CD4-positive, alpha-beta T cell (primary cell): ENCODE data around the gene MAGI1. TPM values are rescaled to one million over a fixed set of nuclear protein-coding genes. Genes with fewer than 3 reads are reported as not detected.

Source experiments
- ATAC-seq: fragments of 200-7000 bp; cut with Tn5 transposase; one replicate; pipeline ENCODE4 v1.10.0; 2022; ENCODE audit warnings: mild to moderate bottlenecking; ENCODE audit not compliant: poor library complexity
- CTCF ChIA-PET: fragments of 350-600 bp; sonication (Branson Sonifier 250); formaldehyde crosslinking; loops from one replicate; lab custom pipeline; 2021; ENCODE audit warnings: antibody characterized with exemption, inconsistent platforms; lab: Charles Lee
- POLR2A ChIA-PET: fragments of 350-600 bp; sonication (Branson Sonifier 250); formaldehyde crosslinking; loops from one replicate; lab custom pipeline; 2021; ENCODE audit warnings: antibody characterized with exemption, inconsistent platforms; lab: Charles Lee
- DNase-seq, 14 experiments: peaks; one replicate each; pipeline ENCODE4 v3.0.0-alpha.2; 2013 to 2020; ENCODE audit warnings: mixed read lengths in 2 of 14
- H3K27ac ChIP-seq, 2 donors: one replicate each; pipeline versions ENCODE4 v1.5.1 to v1.7.0; 2013; ENCODE audit warnings: low read length in 2 of 2, low read depth in 1 of 2, mild to moderate bottlenecking in 1 of 2
- H3K27me3 ChIP-seq, 2 experiments: 1 replicate in 1 of 2; 2 replicates in 1 of 2; pipeline versions ENCODE4 v1.6.1 to v1.7.0; 2013; ENCODE audit warnings: low read length in 2 of 2, control low read depth in 1 of 2, mild to moderate bottlenecking in 1 of 2, moderate library complexity in 1 of 2; ENCODE audit not compliant: insufficient read depth in 2 of 2, control insufficient read depth in 1 of 2
- H3K36me3 ChIP-seq: one replicate; pipeline ENCODE4 v1.6.1; 2013; ENCODE audit warnings: low read length, control low read depth; ENCODE audit not compliant: insufficient read depth
- H3K4me1 ChIP-seq: one replicate; pipeline ENCODE4 v1.6.1; 2013; ENCODE audit warnings: low read length, control low read depth; ENCODE audit not compliant: insufficient read depth
- H3K4me3 ChIP-seq: one replicate; pipeline ENCODE4 v1.5.1; 2013; ENCODE audit warnings: mild to moderate bottlenecking, low read length, moderate library complexity
- H3K9me3 ChIP-seq, 2 experiments: 1 replicate in 1 of 2; 2 replicates in 1 of 2; pipeline versions ENCODE4 v1.6.1 to v1.7.0; 2013; ENCODE audit warnings: low read length in 2 of 2, mild to moderate bottlenecking in 2 of 2, control low read depth in 1 of 2, moderate library complexity in 1 of 2; ENCODE audit not compliant: control insufficient read depth in 1 of 2, insufficient read depth in 1 of 2
- H3K27ac Mint-ChIP-seq: one replicate; pipeline ENCODE4 v1.8.0; 2020; ENCODE audit warnings: mixed read lengths
- H3K27me3 Mint-ChIP-seq: one replicate; pipeline ENCODE4 v1.8.0; 2021; ENCODE audit warnings: mixed read lengths
- H3K36me3 Mint-ChIP-seq: one replicate; pipeline ENCODE4 v1.8.0; 2021; ENCODE audit warnings: low read depth, mixed read lengths
- H3K4me1 Mint-ChIP-seq: one replicate; pipeline ENCODE4 v1.8.0; 2021; ENCODE audit warnings: low read depth, mixed read lengths
- H3K4me3 Mint-ChIP-seq: one replicate; pipeline ENCODE4 v1.8.0; 2020; ENCODE audit warnings: mild to moderate bottlenecking, mixed read lengths
- H3K9me3 Mint-ChIP-seq: one replicate; pipeline ENCODE4 v1.8.0; 2020; ENCODE audit warnings: mixed read lengths
- intact Hi-C, 2 experiments: fragments of 100-400 bp; cut with DNase I in 1 of 2; cut with micrococcal nuclease in 1 of 2; formaldehyde crosslinking; loops; one replicate each; pipeline versions ENCODE4 v1.15.1 to v1.9.0; 2023 to 2025; cut with DNase I, micrococcal nuclease
- total RNA-seq, 174 experiments: library from RNA in 2 of 174; stranded (reverse) in 2 of 174; gene quantifications; one replicate each; pipeline ENCODE4 v1.2.3 and lab custom pipeline; 2021 to 2026
- TF ChIP-seq, protein P1 (sequence below): fragments of 200-600 bp; IDR thresholded peaks from one replicate; pipeline ENCODE4 v1.8.0; 2022; ENCODE audit warnings: antibody characterized with exemption, mild to moderate bottlenecking

MAGI1 gene
- total RNA-seq, 2 experiments from 2014 or later, result not detected

DNA sequence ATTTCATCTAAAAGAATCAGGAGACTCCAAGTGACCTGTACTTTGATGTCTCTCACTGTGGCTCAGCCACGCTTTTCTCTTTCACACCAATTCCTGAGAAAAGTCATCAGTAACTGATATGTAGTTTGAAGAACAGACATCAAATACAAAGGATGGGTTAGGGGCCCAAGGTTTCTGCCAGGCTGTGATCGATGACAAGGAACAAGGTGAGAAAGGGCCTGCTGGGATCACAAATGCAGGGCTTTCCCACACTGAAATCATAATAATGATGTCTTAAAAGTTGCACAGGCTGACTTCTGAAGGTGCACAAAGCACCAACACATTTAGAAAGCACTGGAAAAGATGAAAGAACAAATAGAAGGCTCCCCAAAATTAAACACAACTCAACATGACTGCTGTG is 396.9 kb downstream of the MAGI1 start:
- H3K4me3 ChIP-seq, result no peak overlapping the region
- H3K27ac ChIP-seq, result no peak overlapping the region
- H3K4me1 ChIP-seq, result no peaks in the 10 kb centered on the region
- Mint-ChIP-seq H3K36me3 (no peaks in the 10 kb centered on the region), H3K27me3 (no peaks in the 10 kb centered on the region), H3K27ac (no peak overlapping the region), H3K4me1 (no peaks in the 10 kb centered on the region), H3K9me3 (no peaks in the 10 kb centered on the region), H3K4me3 (no peak overlapping the region)
- H3K36me3 ChIP-seq, result no peaks in the 10 kb centered on the region
- DNase-seq (no peak), ATAC-seq (no peak)
- intact Hi-C loops, result no loop called here
- CTCF ChIA-PET, result no interaction called here
- no peaks in the 10 kb centered on the region for H3K27me3 ChIP-seq
- POLR2A ChIA-PET, result no interaction called here
- peaks cover 0 to 3% of the 10 kb centered on the region in 2 experiments for H3K9me3 ChIP-seq
- TF ChIP-seq, protein P1, sequence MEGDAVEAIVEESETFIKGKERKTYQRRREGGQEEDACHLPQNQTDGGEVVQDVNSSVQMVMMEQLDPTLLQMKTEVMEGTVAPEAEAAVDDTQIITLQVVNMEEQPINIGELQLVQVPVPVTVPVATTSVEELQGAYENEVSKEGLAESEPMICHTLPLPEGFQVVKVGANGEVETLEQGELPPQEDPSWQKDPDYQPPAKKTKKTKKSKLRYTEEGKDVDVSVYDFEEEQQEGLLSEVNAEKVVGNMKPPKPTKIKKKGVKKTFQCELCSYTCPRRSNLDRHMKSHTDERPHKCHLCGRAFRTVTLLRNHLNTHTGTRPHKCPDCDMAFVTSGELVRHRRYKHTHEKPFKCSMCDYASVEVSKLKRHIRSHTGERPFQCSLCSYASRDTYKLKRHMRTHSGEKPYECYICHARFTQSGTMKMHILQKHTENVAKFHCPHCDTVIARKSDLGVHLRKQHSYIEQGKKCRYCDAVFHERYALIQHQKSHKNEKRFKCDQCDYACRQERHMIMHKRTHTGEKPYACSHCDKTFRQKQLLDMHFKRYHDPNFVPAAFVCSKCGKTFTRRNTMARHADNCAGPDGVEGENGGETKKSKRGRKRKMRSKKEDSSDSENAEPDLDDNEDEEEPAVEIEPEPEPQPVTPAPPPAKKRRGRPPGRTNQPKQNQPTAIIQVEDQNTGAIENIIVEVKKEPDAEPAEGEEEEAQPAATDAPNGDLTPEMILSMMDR, result no peak

DNA sequence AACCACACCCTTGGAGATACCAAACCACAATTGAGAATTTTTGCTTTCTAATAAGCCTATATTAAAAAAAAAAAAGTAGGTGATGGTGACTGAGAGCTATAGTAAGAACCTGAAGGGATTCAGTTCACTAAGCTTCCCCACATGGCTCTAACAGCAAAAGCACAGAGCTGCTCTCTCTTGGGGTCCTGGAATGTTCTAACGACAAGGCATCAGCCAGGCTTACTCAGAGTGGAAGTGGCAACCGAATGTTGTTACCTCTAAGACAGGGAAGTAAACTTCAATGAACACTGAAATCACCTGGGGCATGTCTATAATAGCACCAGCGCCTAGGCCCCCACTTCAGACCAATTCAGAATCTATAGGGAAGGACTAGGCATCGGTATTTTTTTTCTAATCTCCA is 397.7 kb downstream of the MAGI1 start:
- TF ChIP-seq, protein P1, result no peak
- POLR2A ChIA-PET, result no interaction called here
- H3K4me1 ChIP-seq, result no peaks in the 10 kb centered on the region
- peaks cover 0 to 3% of the 10 kb centered on the region in 2 experiments for H3K9me3 ChIP-seq
- no peaks in the 10 kb centered on the region for H3K36me3 ChIP-seq
- CTCF ChIA-PET, result no interaction called here
- H3K9me3 Mint-ChIP-seq, result no peaks in the 10 kb centered on the region
- H3K4me3 Mint-ChIP-seq, result no peak overlapping the region
- no peaks in the 10 kb centered on the region for H3K27me3 Mint-ChIP-seq
- H3K27ac ChIP-seq, result no peak overlapping the region
- no peaks in the 10 kb centered on the region for H3K27me3 ChIP-seq
- DNase-seq (no peak), ATAC-seq (no peak)
- H3K36me3 Mint-ChIP-seq, result no peaks in the 10 kb centered on the region
- H3K27ac Mint-ChIP-seq, result no peak overlapping the region
- H3K4me1 Mint-ChIP-seq, result no peaks in the 10 kb centered on the region
- intact Hi-C loops, result no loop called here
- no peak overlapping the region for H3K4me3 ChIP-seq

DNA sequence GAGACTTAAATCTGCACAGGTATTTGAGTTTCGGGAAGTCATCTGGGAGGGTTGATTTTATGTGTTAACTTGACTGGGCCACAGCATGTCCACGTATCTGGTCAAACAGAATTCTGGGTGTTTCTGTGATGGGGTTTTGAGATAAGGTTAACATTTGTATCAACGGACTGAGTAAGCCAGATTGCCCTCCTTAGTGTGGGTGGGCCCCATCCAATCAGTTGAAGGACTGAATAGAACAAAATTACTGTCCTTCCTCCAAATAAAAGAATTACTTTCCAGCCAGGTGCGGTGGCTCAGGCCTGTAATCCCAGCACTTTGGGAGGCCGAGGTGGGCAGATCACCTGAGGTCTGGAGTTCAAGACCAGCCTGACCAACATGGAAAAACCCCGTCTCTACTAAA is 399.3 kb downstream of the MAGI1 start:
- TF ChIP-seq, protein P1, result no peak
- Histone ChIP-seq H3K9me3 (peaks cover 0 to 3% of the 10 kb centered on the region in 2 experiments), H3K27ac (no peak overlapping the region), H3K4me3 (no peak overlapping the region), H3K36me3 (no peaks in the 10 kb centered on the region), H3K27me3 (no peaks in the 10 kb centered on the region), H3K4me1 (no peaks in the 10 kb centered on the region)
- CTCF ChIA-PET, result no interaction called here
- Mint-ChIP-seq H3K27me3 (no peaks in the 10 kb centered on the region), H3K4me1 (no peaks in the 10 kb centered on the region), H3K27ac (no peak overlapping the region), H3K4me3 (no peak overlapping the region), H3K9me3 (no peaks in the 10 kb centered on the region), H3K36me3 (no peaks in the 10 kb centered on the region)
- no peak for ATAC-seq
- intact Hi-C loops, result no loop called here
- no peak for DNase-seq
- POLR2A ChIA-PET, result no interaction called here
